ENCODE measurements around the gene SAMMSON.

DNA sequence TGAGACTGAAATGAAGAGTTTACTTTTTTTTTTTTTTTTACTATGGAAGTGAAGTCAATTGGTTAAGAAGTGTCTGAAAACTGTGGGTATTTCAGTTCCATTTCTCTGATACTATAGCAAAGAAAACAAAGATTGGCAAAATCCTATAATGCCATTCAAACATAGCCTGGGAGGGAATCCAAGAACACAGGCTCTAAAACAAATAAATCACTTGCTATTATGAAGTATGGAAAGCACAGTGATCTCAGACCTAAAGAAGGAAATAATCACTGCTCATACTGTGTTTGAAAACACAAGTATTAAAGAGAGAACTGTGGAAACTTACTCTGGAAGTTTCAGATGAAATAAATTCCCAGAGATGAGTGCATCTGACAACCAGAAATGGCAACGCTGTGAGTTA is 12.0 kb downstream of the SAMMSON start:
- TF ChIP-seq, protein P1, sequence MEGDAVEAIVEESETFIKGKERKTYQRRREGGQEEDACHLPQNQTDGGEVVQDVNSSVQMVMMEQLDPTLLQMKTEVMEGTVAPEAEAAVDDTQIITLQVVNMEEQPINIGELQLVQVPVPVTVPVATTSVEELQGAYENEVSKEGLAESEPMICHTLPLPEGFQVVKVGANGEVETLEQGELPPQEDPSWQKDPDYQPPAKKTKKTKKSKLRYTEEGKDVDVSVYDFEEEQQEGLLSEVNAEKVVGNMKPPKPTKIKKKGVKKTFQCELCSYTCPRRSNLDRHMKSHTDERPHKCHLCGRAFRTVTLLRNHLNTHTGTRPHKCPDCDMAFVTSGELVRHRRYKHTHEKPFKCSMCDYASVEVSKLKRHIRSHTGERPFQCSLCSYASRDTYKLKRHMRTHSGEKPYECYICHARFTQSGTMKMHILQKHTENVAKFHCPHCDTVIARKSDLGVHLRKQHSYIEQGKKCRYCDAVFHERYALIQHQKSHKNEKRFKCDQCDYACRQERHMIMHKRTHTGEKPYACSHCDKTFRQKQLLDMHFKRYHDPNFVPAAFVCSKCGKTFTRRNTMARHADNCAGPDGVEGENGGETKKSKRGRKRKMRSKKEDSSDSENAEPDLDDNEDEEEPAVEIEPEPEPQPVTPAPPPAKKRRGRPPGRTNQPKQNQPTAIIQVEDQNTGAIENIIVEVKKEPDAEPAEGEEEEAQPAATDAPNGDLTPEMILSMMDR (conservative IDR thresholded peaks at IDR 0.05 in 1 of 2, IDR thresholded peaks at IDR 0.05 in 1 of 2; ENCODE audit: low read depth in 1 of 2, low read length in 2 of 2) = no peak
- no peak for TF ChIP-seq EZH2 (IDR thresholded peaks at IDR 0.05; ENCODE audit: low read length, missing control alignments)

Data from fibroblast of lung (primary cell).